Ectodermal cell (in vitro differentiated cells): ENCODE results near the gene DCDC2.
"Not testable (repeated sequence)": the region's sequence is repeated elsewhere in the genome, so short reads cannot be mapped to it uniquely, and the experiment has no call there.

Source experiments
- H3K27ac ChIP-seq: 2 replicates; pipeline ENCODE4 v1.7.0; 2013; ENCODE audit warnings: mild to moderate bottlenecking, low read depth, low read length; ENCODE audit not compliant: insufficient read depth, poor library complexity, severe bottlenecking
- H3K27me3 ChIP-seq: 2 replicates; pipeline ENCODE4 v1.7.0; 2013; ENCODE audit warnings: mild to moderate bottlenecking, low read length; ENCODE audit not compliant: insufficient read depth, control insufficient read depth, poor library complexity, severe bottlenecking
- H3K36me3 ChIP-seq: one replicate; pipeline ENCODE4 v1.7.0; 2013; ENCODE audit warnings: low read length; ENCODE audit not compliant: control insufficient read depth, insufficient read depth
- H3K4me1 ChIP-seq: one replicate; pipeline ENCODE4 v1.7.0; 2013; ENCODE audit warnings: low read length; ENCODE audit not compliant: control insufficient read depth, insufficient read depth
- H3K4me3 ChIP-seq: 2 replicates; pipeline ENCODE4 v1.7.0; 2013; ENCODE audit warnings: low read depth, low read length, control low read depth; ENCODE audit not compliant: insufficient read depth
- H3K9me3 ChIP-seq: 2 replicates; pipeline ENCODE4 v1.7.0; 2013; ENCODE audit warnings: mild to moderate bottlenecking, low read length, moderate library complexity; ENCODE audit not compliant: control insufficient read depth
- WGBS, 2 experiments: methylation state at CpG; one replicate each; pipeline ENCODE4 v1.1.7; 2013; ENCODE audit warnings: missing lambda C conversion rate in 2 of 2; 5-methylcytosine and 5-hydroxymethylcytosine counted together

Gene DCDC2

GRCh38 chr6:24394061-24394779 lies 36.4 kb upstream of the DCDC2 start:
- no peaks in the 10 kb centered on the region for H3K27me3 ChIP-seq
- H3K9me3 ChIP-seq, result no peaks in the 10 kb centered on the region
- no peak overlapping the region for H3K27ac ChIP-seq
- no peaks in the 10 kb centered on the region for H3K4me1 ChIP-seq
- H3K36me3 ChIP-seq, result no peaks in the 10 kb centered on the region
- WGBS, 2 experiments, result 88 to 93% methylated on average over 2 of the region's 2 CpGs
- no peak overlapping the region for H3K4me3 ChIP-seq

GRCh38 chr6:24391756-24392405 lies 34.0 kb upstream of the DCDC2 start:
- Histone ChIP-seq H3K27me3 (no peaks in the 10 kb centered on the region), H3K27ac (no peak overlapping the region), H3K4me3 (no peak overlapping the region), H3K36me3 (no peaks in the 10 kb centered on the region), H3K9me3 (no peaks in the 10 kb centered on the region), H3K4me1 (no peaks in the 10 kb centered on the region)
- WGBS, 2 experiments, result 100% methylated on average over 1 of the region's 2 CpGs; no CpG with 5 or more reads in 1 of the 2 experiments

DNA sequence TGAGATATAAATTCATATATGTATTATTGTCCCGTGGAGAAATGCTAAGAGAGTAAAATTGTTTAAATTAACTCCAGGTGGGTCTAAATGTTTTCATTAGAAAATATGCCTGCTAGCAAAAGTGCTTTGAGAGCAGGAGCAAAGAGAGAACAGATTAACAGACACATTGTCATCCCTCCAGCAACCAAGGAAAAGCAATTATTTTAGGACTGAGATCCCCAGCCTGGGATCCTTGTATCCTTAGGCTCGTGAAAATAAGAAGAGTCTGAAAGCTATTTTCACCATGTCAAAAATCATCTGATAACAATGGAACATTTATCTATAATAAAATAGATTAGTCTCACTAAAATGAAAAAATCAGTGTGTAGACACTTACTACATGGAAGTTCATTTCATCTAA lies 33.3 kb upstream of the DCDC2 start:
- H3K4me1 ChIP-seq, result no peaks in the 10 kb centered on the region
- H3K36me3 ChIP-seq, result no peaks in the 10 kb centered on the region
- WGBS, 2 experiments, result 85 to 96% methylated on average over 2 of the region's 2 CpGs
- H3K4me3 ChIP-seq, result no peak overlapping the region
- no peaks in the 10 kb centered on the region for H3K27me3 ChIP-seq
- no peaks in the 10 kb centered on the region for H3K9me3 ChIP-seq
- H3K27ac ChIP-seq, result no peak overlapping the region

DNA sequence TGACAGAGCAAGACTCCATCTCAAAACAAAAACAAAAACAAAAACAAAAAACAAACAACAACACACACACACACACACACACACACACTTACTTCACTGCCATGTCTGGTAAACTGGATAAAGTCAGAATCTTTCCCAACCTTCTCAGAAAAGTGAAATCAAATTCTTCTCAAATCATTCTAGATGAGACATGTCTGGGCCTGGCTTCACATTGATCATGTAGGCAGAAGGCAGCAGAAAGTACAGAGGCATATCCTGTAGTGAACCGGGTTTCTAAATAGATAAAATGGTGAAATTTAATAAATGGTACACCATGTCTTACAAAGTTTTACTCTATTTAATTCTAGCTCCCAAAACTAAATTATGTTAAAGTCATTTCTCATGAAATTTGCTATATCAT lies 30.0 kb upstream of the DCDC2 start:
- Histone ChIP-seq H3K27me3 (no peaks in the 10 kb centered on the region), H3K27ac (no peak overlapping the region)
- 83 to 88% methylated on average over 1 of the region's 1 CpG for WGBS, 2 experiments

DNA sequence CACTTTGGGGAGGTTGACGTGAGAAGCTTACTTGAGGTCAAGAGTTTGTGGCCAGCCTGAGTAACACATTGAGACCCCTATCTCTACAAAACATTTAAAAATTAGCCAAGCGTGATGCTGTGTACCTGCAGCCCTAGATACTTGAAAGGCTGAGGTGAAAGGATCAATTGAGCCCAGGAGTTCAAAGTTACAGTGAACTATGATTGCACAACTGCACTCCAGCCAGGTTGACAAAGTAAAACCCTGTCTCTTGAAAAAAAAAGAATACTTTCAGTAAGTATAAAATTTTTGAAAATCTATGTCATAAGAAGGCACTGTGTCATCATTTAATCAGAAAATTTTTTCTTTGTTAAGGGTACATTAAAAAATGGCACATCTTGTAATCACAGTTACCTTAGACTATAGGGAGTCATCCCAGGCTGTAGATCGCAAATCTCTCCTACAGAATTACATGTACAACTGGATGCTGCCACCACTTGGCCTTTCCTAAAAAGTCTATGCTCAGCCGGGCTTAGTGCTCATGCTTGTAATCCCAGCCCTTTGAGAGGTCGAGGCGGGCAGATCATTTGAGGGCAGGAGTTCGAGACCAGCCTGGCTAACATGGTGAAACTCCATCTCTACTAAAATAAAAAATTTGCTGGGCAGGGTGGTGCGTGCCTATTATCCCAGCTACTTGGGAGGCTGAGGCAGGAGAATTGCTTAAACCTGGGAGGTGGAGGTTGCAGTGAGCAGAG lies 27.8 kb upstream of the DCDC2 start:
- WGBS, 2 experiments, result 91 to 92% methylated on average over 8 of the region's 8 CpGs
- Histone ChIP-seq H3K4me3 (no peak overlapping the region), H3K4me1 (no peaks in the 10 kb centered on the region), H3K9me3 (no peaks in the 10 kb centered on the region), H3K27me3 (no peaks in the 10 kb centered on the region), H3K36me3 (no peaks in the 10 kb centered on the region), H3K27ac (no peak overlapping the region)

More for the DNA sequence above, 30.0 kb upstream of the DCDC2 start:
- Histone ChIP-seq H3K9me3 (no peaks in the 10 kb centered on the region), H3K4me3 (no peak overlapping the region), H3K4me1 (no peaks in the 10 kb centered on the region), H3K36me3 (no peaks in the 10 kb centered on the region)

DNA sequence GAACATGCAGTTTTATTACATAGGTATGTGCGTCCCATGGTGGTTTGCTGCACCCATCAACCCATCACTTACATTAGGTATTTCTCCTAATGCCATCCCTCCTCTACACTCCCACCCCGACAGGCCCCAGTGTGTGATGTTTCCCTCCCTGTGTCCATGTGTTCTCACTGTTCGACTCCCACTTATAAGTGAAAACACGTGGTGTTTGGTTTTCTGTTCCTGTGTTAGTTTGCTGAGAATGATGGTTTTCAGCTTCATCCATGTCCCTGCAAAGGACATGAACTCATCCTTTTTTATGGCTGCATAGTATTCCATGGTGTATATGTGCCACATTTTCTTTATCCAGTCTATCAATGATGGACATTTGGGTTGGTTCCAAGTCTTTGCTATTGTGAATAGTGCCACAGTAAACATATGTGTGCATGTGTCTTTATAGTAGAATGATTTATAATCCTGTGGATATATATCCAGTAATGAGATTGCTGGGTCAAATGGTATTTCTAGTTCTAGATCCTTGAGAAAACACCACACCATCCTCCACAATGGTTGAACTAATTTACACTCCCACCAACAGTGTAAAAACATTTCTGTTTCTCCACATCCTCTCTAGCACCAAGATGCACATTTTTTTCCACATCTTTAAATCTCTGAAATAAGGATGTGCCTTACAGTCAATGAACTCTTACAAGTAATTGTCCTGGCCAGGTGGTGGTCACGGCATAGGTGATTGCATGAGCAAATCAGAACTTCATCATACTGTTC lies 26.7 kb upstream of the DCDC2 start:
- 90 to 94% methylated on average over 4 to 5 of the region's 5 CpGs for WGBS, 2 experiments

DNA sequence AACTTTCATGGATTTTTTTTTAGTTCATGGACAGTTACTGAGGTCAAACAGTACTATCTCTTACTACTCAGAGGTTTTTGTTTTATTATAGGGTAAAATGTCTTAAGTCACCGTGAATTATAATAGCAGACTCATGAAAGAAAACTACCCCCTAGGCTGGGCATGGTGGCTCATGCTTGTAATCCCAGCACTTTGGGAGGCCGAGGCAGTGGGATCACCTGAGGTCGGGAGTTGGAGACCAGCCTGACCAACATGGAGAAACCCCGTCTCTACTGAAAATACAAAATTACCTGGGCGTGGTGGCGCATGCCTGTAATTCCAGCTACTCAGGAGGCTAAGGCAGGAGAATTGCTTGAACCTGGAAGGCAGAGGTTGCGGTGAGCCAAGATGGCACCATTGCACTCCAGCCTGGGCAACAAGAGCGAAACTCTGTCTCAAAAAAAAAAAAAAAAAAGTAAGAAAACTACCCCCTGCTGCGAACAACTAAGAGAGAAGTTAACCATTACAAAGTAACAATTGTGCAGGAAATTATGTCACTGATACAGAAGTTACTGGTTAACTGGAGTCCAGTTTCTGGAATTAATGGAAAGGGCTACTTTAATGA lies 25.1 kb upstream of the DCDC2 start:
- not testable (repeated sequence) for H3K27me3 ChIP-seq, H3K9me3 ChIP-seq, H3K36me3 ChIP-seq, H3K4me3 ChIP-seq, H3K27ac ChIP-seq, H3K4me1 ChIP-seq
- WGBS, 2 experiments, result 92 to 95% methylated on average over 7 to 9 of the region's 9 CpGs

More for the DNA sequence above, 26.7 kb upstream of the DCDC2 start:
- H3K4me3 ChIP-seq, H3K4me1 ChIP-seq, H3K27ac ChIP-seq, H3K36me3 ChIP-seq, H3K9me3 ChIP-seq, H3K27me3 ChIP-seq: not testable (repeated sequence)

- Histone ChIP-seq H3K4me3 (no peak overlapping the region), H3K36me3 (no peaks in the 10 kb centered on the region), H3K4me1 (no peaks in the 10 kb centered on the region), H3K27me3 (no peaks in the 10 kb centered on the region), H3K9me3 (no peaks in the 10 kb centered on the region), H3K27ac (no peak overlapping the region)
- 100% methylated on average over 1 of the region's 1 CpG for WGBS, 2 experiments
Measured at GRCh38 chr6:24382220-24382540, 24.3 kb upstream of the DCDC2 start.

GRCh38 chr6:24381476-24382219 lies 23.8 kb upstream of the DCDC2 start:
- Histone ChIP-seq H3K36me3 (no peaks in the 10 kb centered on the region), H3K4me3 (no peak overlapping the region), H3K9me3 (no peaks in the 10 kb centered on the region), H3K4me1 (no peaks in the 10 kb centered on the region), H3K27me3 (no peaks in the 10 kb centered on the region), H3K27ac (no peak overlapping the region)
- 89 to 93% methylated on average over 4 of the region's 4 CpGs for WGBS, 2 experiments
